Measurements from ENCODE around the gene PTPN14.
"Not testable (repeated sequence)": the region's sequence is repeated elsewhere in the genome, so short reads cannot be mapped to it uniquely, and the experiment has no call there.

The PTPN14 gene

DNA sequence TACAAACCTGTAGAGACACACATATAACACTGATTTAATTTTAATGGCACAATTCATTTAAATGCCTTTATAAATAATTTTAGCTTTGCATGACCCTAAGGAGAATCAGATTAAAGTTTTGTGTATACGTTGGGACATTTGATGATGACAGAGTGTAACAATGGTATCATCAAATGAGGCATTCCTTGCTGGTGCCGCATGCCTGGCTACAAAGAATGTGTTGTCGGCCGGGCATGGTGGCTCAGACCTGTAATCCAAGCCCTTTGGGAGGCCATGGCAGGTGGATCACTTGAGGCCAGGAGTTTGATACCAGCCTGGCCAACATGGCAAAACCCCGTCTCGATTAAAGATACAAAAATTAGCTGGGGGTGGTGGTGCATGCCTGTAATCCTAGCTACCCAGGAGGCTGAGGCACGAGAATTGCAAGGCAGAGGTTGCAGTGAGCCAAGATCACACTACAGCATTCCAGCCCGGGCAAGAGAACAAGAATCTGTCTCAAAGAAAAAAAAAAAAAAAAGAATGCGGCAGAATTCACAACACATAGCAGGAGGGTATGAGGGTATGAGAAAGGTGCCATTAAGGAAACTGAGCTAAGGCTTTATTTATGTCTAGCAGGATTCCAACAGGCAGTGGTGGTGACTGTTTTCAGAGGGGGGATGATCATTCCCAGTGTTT lies 58.9 kb downstream of the PTPN14 start:
- in situ Hi-C loops (cut with MboI; ENCODE audit: low sequenced_read_pairs, unreplicated experiment), result no loop called here
- TF ChIP-seq CTCF (IDR thresholded peaks at IDR 0.05; ENCODE audit: borderline replicate concordance, control extremely low read depth, extremely low read depth, insufficient read depth, missing control alignments), result no peak
- DNase-seq (ENCODE audit: low spot score), result no peak

GRCh38 chr1:214491468-214492146 lies 59.8 kb downstream of the PTPN14 start:
- no peak for TF ChIP-seq CTCF (IDR thresholded peaks at IDR 0.05; ENCODE audit: borderline replicate concordance, control extremely low read depth, extremely low read depth, insufficient read depth, missing control alignments)
- in situ Hi-C loops (cut with MboI; ENCODE audit: low sequenced_read_pairs, unreplicated experiment), result no loop called here
- DNase-seq (ENCODE audit: low spot score), result no peak

GRCh38 chr1:214485151-214485550 lies 66.3 kb downstream of the PTPN14 start:
- in situ Hi-C loops (cut with MboI; ENCODE audit: low sequenced_read_pairs, unreplicated experiment), result no loop called here
- no peak for TF ChIP-seq CTCF (IDR thresholded peaks at IDR 0.05; ENCODE audit: borderline replicate concordance, control extremely low read depth, extremely low read depth, insufficient read depth, missing control alignments)
- no peak for DNase-seq (ENCODE audit: low spot score)

GRCh38 chr1:214483180-214483579 lies 68.2 kb downstream of the PTPN14 start:
- in situ Hi-C loops (cut with MboI; ENCODE audit: low sequenced_read_pairs, unreplicated experiment); DNase-seq (ENCODE audit: low spot score): not testable (repeated sequence)

DNA sequence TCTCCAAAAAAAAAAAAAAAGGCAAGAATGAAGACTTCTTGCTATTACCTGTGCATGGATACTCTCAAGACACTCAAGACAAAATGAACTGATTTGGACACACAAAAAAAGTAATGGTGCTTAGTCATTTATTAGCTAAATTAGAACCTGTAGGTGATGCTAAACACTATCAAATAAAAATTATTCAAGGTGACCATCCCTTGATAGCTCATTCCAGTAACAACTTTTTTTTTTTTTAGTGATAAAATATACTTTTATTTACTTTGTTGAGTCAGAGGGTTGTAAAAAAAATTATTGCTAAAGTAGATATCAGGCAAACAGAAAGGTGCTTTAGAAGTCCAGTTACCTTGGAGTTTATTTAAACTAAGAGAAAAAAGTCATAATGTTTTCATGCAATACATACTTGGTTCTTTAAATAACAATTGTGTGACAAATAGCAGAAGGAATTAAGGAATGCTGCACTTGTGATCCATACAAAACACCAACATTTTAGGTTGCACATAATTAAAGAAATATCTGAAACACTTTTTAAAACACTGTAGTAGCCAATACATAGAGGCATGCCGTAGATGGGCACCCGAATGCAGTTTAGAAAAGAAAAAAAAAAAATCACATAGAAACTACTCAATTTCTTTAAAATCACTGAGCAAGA lies 69.3 kb downstream of the PTPN14 start:
- in situ Hi-C loops (cut with MboI; ENCODE audit: low sequenced_read_pairs, unreplicated experiment); DNase-seq (ENCODE audit: low spot score): not testable (repeated sequence)

- DNase-seq (ENCODE audit: low spot score), result no peak
- no peak for TF ChIP-seq CTCF (IDR thresholded peaks at IDR 0.05; ENCODE audit: borderline replicate concordance, control extremely low read depth, extremely low read depth, insufficient read depth, missing control alignments)
- in situ Hi-C loops (cut with MboI; ENCODE audit: low sequenced_read_pairs, unreplicated experiment), result no loop called here
Measured at GRCh38 chr1:214476986-214477870, 74.2 kb downstream of the PTPN14 start.

DNA sequence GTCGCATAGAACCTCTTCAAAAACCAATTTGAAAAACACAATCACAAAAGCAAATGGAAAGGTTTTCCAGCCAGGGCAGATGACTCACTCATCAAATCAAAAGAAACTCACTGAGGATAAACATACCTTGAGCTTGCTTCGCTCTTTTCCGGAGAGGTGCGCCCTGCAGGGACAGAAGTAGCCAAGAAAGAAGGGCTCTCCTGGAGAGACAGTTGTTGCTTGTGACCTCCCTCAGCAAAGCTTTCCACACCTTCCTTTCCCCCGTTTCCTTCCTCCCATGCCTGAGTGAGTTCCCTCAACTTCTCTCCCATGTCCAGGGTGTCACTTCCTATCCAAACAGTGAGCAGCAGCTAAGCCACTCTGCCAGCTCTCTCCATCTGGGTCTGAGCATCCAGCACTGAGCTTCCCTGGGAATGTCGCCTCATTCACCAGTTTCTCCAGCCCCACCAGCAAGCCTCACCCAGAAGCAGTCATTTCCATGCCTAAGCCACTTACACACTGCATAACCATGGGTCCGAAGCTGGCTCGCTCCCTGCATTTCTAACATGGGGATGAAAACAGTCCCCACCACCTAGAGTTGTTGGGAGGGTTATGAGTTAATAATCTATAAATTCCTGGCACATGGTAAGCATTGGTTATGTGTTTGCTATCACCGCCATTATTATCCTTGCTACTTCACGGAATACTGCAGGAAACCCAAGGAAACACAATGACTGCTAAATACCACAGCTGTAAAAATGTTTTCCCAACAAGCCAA lies 75.0 kb downstream of the PTPN14 start:
- in situ Hi-C loops (cut with MboI; ENCODE audit: low sequenced_read_pairs, unreplicated experiment), result no loop called here
- TF ChIP-seq CTCF (IDR thresholded peaks at IDR 0.05; ENCODE audit: borderline replicate concordance, control extremely low read depth, extremely low read depth, insufficient read depth, missing control alignments), result no peak
- no peak for DNase-seq (ENCODE audit: low spot score)
